SH-SY5Y (cell line): Measurements from ENCODE around the gene SCAND1.

ENCODE experiments used
- GATA2 ChIP-seq: IDR thresholded peaks from 2 replicates; pipeline ENCODE4 v1.6.1; 2011; ENCODE audit warnings: mild to moderate bottlenecking, low read depth, low read length
- GATA3 ChIP-seq: IDR thresholded peaks from 2 replicates; pipeline ENCODE4 v1.6.1; 2011; ENCODE audit warnings: low read depth, mild to moderate bottlenecking, low read length, moderate library complexity

- TF ChIP-seq GATA3: no peak
- no peak for TF ChIP-seq GATA2
Observed at GRCh38 chr20:35934050-35934449, 20.3 kb downstream of the SCAND1 start.
